ENCODE data around the gene GTF2F1.

DNA sequence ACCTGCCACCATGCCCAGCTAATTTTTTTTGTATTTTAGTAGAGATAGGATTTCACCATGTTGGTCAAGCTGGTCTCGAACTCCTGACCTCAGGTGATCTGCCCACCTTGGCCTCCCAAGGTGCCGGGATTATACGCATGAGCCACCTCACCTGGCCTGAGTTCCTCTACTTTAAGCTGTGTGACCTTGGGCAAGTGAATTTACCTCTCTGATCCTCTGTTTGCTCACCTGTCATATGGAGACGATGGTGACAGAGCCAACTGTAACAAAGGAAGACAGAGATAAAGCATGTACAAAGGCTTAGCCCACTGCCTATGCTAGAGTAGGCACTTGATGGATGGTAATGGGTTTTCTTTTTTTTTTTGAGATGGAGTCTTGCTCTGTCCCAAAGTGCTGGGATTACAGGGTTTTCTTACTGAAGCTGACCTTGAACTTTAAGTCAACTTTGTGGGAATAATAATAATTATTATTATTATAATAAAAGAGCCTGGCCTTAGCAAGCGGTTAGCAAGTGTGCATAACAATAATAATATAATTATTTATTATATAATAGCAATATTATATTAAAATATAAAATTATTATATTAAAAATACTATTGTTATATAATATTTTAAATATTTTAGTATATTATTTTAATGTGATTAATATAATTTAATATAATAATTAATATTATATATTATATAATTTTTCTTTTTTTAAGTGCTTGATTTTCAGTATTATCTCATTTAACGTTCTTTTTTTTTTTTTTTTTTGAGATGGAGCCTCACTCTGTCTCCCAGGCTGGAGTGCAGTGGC lies 58.3 kb downstream of the GTF2F1 start:
- TF ChIP-seq POLR2A (IDR thresholded peaks at IDR 0.05) = no peak
- TF ChIP-seq POLR2AphosphoS5 (IDR thresholded peaks at IDR 0.05) = no peak
